GM19372 (cell line): Measurements from ENCODE around the gene ITGAL.
A peak's percentile ranks its signal among the peaks of the same experiment; 100 is the strongest.

ENCODE experiments used
- ATAC-seq: cut with Tn5 transposase; IDR thresholded peaks from one replicate; pipeline ENCODE4 v1.9.1; 2021; ENCODE audit warnings: mild to moderate bottlenecking, low read depth, moderate library complexity; ENCODE audit not compliant: unreplicated experiment

ITGAL gene

GRCh38 chr16:30565526-30565925 is 93.0 kb downstream of the ITGAL start:
- no peak for ATAC-seq

- ATAC-seq: no peak
Measured at GRCh38 chr16:30565984-30566383, 93.4 kb downstream of the ITGAL start.

GRCh38 chr16:30566531-30566930 is 94.0 kb downstream of the ITGAL start:
- ATAC-seq: no peak

GRCh38 chr16:30567160-30567990 is 94.8 kb downstream of the ITGAL start:
- ATAC-seq: no peak

DNA sequence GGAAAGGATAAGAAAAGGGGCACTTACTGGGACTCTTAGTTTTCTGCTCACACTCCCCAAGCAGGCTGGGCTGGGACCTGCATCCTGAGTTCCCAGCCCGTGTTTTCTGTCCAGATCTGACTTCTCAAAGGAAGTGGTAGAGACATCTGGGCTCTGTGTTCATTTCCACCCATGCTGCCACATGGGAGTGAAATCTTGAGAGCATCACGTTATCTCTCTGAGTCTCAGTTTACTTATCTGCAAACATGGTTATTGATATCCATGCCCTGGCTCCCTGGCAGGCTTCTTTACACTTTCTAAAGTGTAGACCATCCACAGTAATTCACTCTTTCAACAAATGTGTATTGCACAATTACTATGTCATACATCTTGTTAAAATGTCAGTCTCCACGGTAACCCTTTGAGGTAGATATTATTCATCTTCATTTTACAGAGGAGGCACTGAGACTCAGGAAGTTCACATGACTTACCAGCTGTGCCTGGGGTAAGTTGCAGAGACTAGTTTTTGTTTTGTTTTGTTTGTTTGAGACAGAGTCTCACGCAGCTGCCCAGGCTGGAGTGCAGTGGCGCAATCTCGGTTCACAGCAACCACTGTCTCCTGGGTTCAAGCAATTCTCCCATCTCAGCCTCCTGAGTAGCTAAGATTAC is 95.6 kb downstream of the ITGAL start:
- no peak for ATAC-seq

DNA sequence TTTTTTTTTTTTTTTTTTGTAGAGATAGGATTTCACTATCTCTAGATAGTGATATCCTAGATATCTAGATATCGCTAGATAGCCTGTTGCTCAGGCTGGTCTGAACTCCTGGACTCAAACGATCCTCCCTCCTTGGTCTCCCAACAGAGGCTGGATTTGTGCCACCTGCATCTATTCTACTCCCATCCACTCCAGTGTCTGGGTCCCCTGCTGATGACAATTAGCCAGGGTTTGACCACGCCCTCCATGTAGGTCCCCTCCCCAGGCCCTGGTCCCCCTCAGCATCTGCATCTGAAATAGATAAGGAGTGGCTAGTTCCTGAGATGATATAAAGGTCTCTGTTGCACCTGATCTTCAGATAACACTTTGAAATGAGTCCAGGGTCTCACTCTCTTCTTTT is 96.7 kb downstream of the ITGAL start:
- no peak for ATAC-seq

GRCh38 chr16:30569746-30570635 is 97.4 kb downstream of the ITGAL start:
- no peak for ATAC-seq

- ATAC-seq: no peak
Measured at GRCh38 chr16:30570636-30571444, 98.3 kb downstream of the ITGAL start.

DNA sequence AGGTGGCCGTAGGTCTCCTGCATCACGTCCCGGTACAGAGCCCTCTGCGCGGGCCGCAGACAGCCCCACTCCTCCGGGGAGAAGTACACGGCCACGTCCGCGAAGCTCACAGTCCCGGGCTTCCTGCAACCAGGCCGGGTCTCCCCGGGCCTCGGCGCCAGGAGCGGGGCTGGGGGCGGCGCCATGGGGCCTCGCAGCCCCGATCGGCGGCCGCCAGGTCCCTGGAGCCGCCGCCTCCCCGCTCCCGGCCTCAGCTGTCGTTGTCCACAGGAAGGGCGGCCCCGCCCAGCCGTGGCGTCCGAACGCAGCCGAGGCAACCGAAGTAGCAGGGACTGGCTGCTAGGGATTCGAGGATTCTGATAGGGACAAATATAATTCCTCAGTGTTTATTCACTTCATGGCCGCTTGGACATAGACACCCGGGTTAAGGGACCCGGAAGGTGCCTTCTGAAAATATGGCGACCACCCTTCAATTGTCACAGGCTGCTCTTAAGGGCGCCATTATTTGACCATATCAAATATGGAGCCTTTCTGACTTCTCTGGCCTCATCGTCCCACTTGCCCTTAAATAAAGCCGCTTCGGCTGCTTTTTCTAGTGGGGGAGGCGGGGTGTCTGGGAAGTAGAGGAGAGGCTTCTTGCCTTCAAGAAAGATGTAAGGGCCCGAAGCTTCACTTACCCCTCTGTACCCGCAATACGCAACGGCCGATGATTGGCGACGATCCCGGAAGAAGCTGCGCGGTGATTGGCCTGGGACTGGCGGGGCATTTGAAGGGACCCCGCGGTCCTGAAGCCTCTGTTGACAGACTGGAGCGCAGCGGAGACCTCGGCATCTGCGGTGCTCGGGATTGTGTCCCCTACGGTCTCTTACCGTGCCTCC is 99.1 kb downstream of the ITGAL start, which contains the start of gene ZNF688:
TSS of gene ZNF688 (minus strand) at position 270 of the 878 bp plus-strand sequence. CDS start at position 185, 85 bp downstream.
- peak; percentile 80 for ATAC-seq
